CD14-positive monocyte (primary cell): ENCODE data around the gene KRT85. TPM values are rescaled to one million over a fixed set of nuclear protein-coding genes. Genes with fewer than 3 reads are reported as not detected.
"Not testable (repeated sequence)": the region's sequence is repeated elsewhere in the genome, so short reads cannot be mapped to it uniquely, and the experiment has no call there.

Experiments
- DNase-seq, 3 donors: peaks; one replicate each; pipeline ENCODE4 v3.0.0-alpha.2; 2011 to 2022
- H2AFZ ChIP-seq: 2 replicates; pipeline ENCODE4 v1.6.0; 2012; ENCODE audit warnings: mild to moderate bottlenecking, low read depth, low read length, inconsistent platforms; ENCODE audit not compliant: insufficient read depth, poor library complexity, severe bottlenecking
- H3K27ac ChIP-seq, 2 donors: 1 replicate in 1 of 2; 2 replicates in 1 of 2; pipeline ENCODE4 v1.5.1; 2012 to 2013; ENCODE audit warnings: low read length in 2 of 2, control low read depth in 1 of 2, inconsistent platforms in 1 of 2, low read depth in 1 of 2, mild to moderate bottlenecking in 1 of 2
- H3K27me3 ChIP-seq, 2 donors: one replicate each; pipeline versions ENCODE4 v1.6.0 to v1.6.1; 2011 to 2013; ENCODE audit warnings: low read length in 2 of 2; ENCODE audit not compliant: control insufficient read depth in 2 of 2, insufficient read depth in 2 of 2
- H3K36me3 ChIP-seq, 2 donors: replicated peaks in 1 of 2; 1 replicate in 1 of 2; 2 replicates in 1 of 2; pipeline versions ENCODE4 v1.5.1 to v1.6.1; 2012 to 2013; ENCODE audit warnings: low read length in 2 of 2, control low read depth in 1 of 2, inconsistent platforms in 1 of 2, mild to moderate bottlenecking in 1 of 2; ENCODE audit not compliant: insufficient read depth in 2 of 2, control insufficient read depth in 1 of 2
- H3K4me1 ChIP-seq, 2 donors: 1 replicate in 1 of 2; 2 replicates in 1 of 2; pipeline versions ENCODE4 v1.5.1 to v1.6.1; 2012 to 2013; ENCODE audit warnings: low read length in 2 of 2, control low read depth in 1 of 2, inconsistent platforms in 1 of 2, mild to moderate bottlenecking in 1 of 2, moderate library complexity in 1 of 2; ENCODE audit not compliant: insufficient read depth in 2 of 2, control insufficient read depth in 1 of 2
- H3K4me2 ChIP-seq: replicated peaks from 2 replicates; pipeline ENCODE3; 2012; ENCODE audit warnings: low read length, moderate library complexity, mild to moderate bottlenecking; ENCODE audit not compliant: poor library complexity, severe bottlenecking; ENCODE audit errors: extremely low read depth
- H3K4me3 ChIP-seq, 3 experiments: fragments of 200-600 bp in 1 of 3; sonication (generic) in 1 of 3; replicated peaks in 1 of 3; 1 replicate in 2 of 3; 2 replicates in 1 of 3; pipeline ENCODE4 v1.5.1; 2011 to 2013; ENCODE audit warnings: low read length in 3 of 3, mild to moderate bottlenecking in 3 of 3, control low read depth in 2 of 3, low read depth in 2 of 3, inconsistent platforms in 1 of 3, moderate library complexity in 1 of 3
- H3K79me2 ChIP-seq: 2 replicates; pipeline ENCODE4 v1.6.0; 2012; ENCODE audit warnings: mild to moderate bottlenecking, control low read depth, inconsistent platforms, low read length, moderate library complexity; ENCODE audit not compliant: insufficient read depth
- H3K9ac ChIP-seq: 2 replicates; pipeline ENCODE4 v1.6.0; 2017; ENCODE audit warnings: low read length, mild to moderate bottlenecking; ENCODE audit not compliant: insufficient read depth, poor library complexity, severe bottlenecking
- H3K9me3 ChIP-seq, 2 donors: replicated peaks in 1 of 2; 1 replicate in 1 of 2; 2 replicates in 1 of 2; pipeline versions ENCODE4 v1.5.1 to v1.6.1; 2012 to 2013; ENCODE audit warnings: low read length in 2 of 2, control low read depth in 1 of 2; ENCODE audit not compliant: control insufficient read depth in 1 of 2, insufficient read depth in 1 of 2
- H4K20me1 ChIP-seq: 2 replicates; pipeline ENCODE4 v1.6.0; 2012; ENCODE audit warnings: mild to moderate bottlenecking, low read length, control low read depth, moderate library complexity; ENCODE audit not compliant: insufficient read depth
- H3K27ac Mint-ChIP-seq, 7 donors: one replicate each; pipeline ENCODE4 v1.8.0; 2020; ENCODE audit warnings: mild to moderate bottlenecking in 7 of 7, mixed read lengths in 7 of 7, moderate library complexity in 6 of 7, inconsistent platforms in 2 of 7
- H3K27me3 Mint-ChIP-seq, 3 donors: one replicate each; pipeline ENCODE4 v1.8.0; 2021 to 2022; ENCODE audit warnings: low read depth in 3 of 3, mild to moderate bottlenecking in 3 of 3, mixed read lengths in 3 of 3, moderate library complexity in 3 of 3, inconsistent platforms in 1 of 3
- H3K36me3 Mint-ChIP-seq, 2 donors: one replicate each; pipeline ENCODE4 v1.8.0; 2020; ENCODE audit warnings: mixed read lengths in 2 of 2, inconsistent platforms in 1 of 2, mild to moderate bottlenecking in 1 of 2
- H3K4me1 Mint-ChIP-seq: one replicate; pipeline ENCODE4 v1.8.0; 2020; ENCODE audit warnings: mild to moderate bottlenecking, mixed read lengths
- H3K4me3 Mint-ChIP-seq, 2 donors: one replicate each; pipeline ENCODE4 v1.8.0; 2020; ENCODE audit warnings: mild to moderate bottlenecking in 2 of 2, mixed read lengths in 2 of 2, moderate library complexity in 1 of 2
- H3K9me3 Mint-ChIP-seq, 7 donors: one replicate each; pipeline ENCODE4 v1.8.0; 2020 to 2022; ENCODE audit warnings: mixed read lengths in 7 of 7, mild to moderate bottlenecking in 6 of 7, moderate library complexity in 6 of 7, inconsistent platforms in 2 of 7
- CTCF ChIP-seq: fragments of 200-600 bp; IDR thresholded peaks from one replicate; pipeline ENCODE4 v1.8.0; 2022; ENCODE audit warnings: antibody characterized with exemption, mild to moderate bottlenecking
- WGBS: methylation state at CpG from one replicate; pipeline ENCODE4 v1.1.5; 2013; ENCODE audit warnings: missing lambda C conversion rate; ENCODE audit not compliant: insufficient coverage; 5-methylcytosine and 5-hydroxymethylcytosine counted together
- intact Hi-C, 2 donors: fragments of 100-400 bp; cut with micrococcal nuclease; formaldehyde crosslinking; loops; one replicate each; pipeline versions ENCODE4 v1.15.0 to v1.15.1; 2023
- polyA plus RNA-seq, 3 donors: library from polyadenylated mRNA; depleted of rRNA in 1 of 3; unstranded in 2 of 3; stranded (reverse) in 1 of 3; fragments of 300-500 nt in 2 of 3; fragments of >200 nt in 1 of 3; fragmentation: Illumina TruSeq in 2 of 3; gene quantifications; 1 replicate in 2 of 3; 2 replicates in 1 of 3; pipeline ENCODE4 v1.2.3, GENCODE V29; 2012 to 2021

Gene KRT85
- polyA plus RNA-seq, 3 donors: not detected

- H4K20me1 ChIP-seq, H3K4me3 Mint-ChIP-seq, intact Hi-C loops, H3K9me3 ChIP-seq, H3K4me1 ChIP-seq, H3K9ac ChIP-seq, H3K79me2 ChIP-seq, H2AFZ ChIP-seq, DNase-seq, H3K4me1 Mint-ChIP-seq, H3K27ac ChIP-seq, H3K4me3 ChIP-seq, H3K4me2 ChIP-seq, H3K36me3 Mint-ChIP-seq, H3K9me3 Mint-ChIP-seq, H3K36me3 ChIP-seq, H3K27ac Mint-ChIP-seq: not testable (repeated sequence)
- 56% methylated on average over 6 of the region's 9 CpGs for WGBS
- peaks cover 29 to 52% (median 31%) of the 10 kb centered on the region in 3 donors for H3K27me3 Mint-ChIP-seq
- peaks cover 6 to 24% of the 10 kb centered on the region in 2 donors for H3K27me3 ChIP-seq
- TF ChIP-seq CTCF: peak; percentile 43
Measured at GRCh38 chr12:52315721-52316120, 51.6 kb downstream of the KRT85 start.

GRCh38 chr12:52314511-52314910 lies 52.8 kb downstream of the KRT85 start:
- Histone ChIP-seq H4K20me1 (no peaks in the 10 kb centered on the region), H3K36me3 (no peaks in the 10 kb centered on the region), H3K4me1 (no peaks in the 10 kb centered on the region), H3K9ac (no peak overlapping the region), H3K4me3 (no peak overlapping the region), H3K27me3 (peaks cover 12 to 32% of the 10 kb centered on the region in 2 donors), H3K4me2 (no peak overlapping the region), H3K79me2 (no peaks in the 10 kb centered on the region), H3K9me3 (no peaks in the 10 kb centered on the region), H3K27ac (no peak overlapping the region), H2AFZ (no peak overlapping the region)
- TF ChIP-seq CTCF: no peak
- Mint-ChIP-seq H3K4me1 (no peaks in the 10 kb centered on the region), H3K4me3 (no peak overlapping the region), H3K9me3 (peaks cover 0 to 1% (median 0%) of the 10 kb centered on the region in 7 donors), H3K36me3 (no peaks in the 10 kb centered on the region), H3K27me3 (peaks cover 34 to 55% (median 41%) of the 10 kb centered on the region in 3 donors), H3K27ac (no peak overlapping the region)
- DNase-seq: no peak
- intact Hi-C loops: no loop called here
- 86% methylated on average over 12 of the region's 13 CpGs for WGBS
